Anterior cingulate cortex (tissue), 58 donors: ENCODE measurements around the gene IPO9.

ENCODE experiments used
- DNase-seq, 58 donors: peaks; one replicate each; lab custom pipeline; 2025; lab: John Stamatoyannopoulos, UW

Gene IPO9

GRCh38 chr1:201828820-201829774, at the start of gene IPO9:
Gene IPO9, plus strand, starts transcription at chr1:201829157. Its CDS starts 53 bp downstream, at chr1:201829210.
- DNase-seq, result peak; percentile 21 to 95 (median 85)

- no peak for DNase-seq
These were observed 49.5 kb upstream of the IPO9 start for GRCh38 chr1:201779351-201779880.

GRCh38 chr1:201780952-201781351, 48.0 kb upstream of the IPO9 start:
- no peak for DNase-seq

- DNase-seq, result no peak
These were observed 47.5 kb upstream of the IPO9 start for GRCh38 chr1:201781437-201781836.

DNA sequence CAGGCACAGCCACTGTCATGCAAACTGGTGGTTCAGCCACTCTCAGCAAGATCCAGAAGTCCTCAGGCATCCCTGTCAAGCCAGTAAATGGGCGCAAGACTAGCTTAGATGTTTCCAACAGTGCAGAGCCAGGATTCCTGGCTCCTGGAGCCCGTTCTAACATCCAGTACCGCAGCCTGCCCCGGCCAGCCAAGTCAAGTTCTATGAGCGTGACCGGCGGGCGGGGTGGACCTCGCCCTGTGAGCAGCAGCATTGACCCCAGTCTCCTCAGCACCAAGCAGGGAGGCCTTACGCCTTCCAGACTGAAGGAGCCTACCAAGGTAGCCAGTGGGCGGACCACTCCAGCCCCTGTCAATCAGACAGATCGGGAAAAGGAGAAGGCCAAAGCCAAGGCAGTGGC, 46.6 kb upstream of the IPO9 start:
- DNase-seq, result no peak

- DNase-seq, result no peak
These were observed 45.9 kb upstream of the IPO9 start for GRCh38 chr1:201783058-201783457.

DNA sequence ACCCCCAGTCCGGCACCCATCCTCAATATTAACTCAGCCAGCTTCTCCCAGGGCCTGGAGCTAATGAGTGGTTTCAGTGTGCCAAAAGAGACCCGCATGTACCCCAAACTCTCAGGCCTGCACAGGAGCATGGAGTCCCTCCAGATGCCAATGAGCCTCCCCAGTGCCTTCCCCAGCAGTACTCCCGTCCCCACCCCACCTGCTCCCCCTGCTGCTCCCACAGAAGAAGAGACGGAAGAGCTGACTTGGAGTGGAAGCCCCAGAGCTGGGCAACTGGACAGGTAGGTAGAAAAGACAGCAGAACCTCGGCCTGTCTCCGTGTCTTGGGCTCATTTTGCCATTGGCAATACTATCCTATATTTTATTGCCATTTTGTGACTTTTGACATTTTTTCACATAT, 45.4 kb upstream of the IPO9 start:
- no peak for DNase-seq

DNA sequence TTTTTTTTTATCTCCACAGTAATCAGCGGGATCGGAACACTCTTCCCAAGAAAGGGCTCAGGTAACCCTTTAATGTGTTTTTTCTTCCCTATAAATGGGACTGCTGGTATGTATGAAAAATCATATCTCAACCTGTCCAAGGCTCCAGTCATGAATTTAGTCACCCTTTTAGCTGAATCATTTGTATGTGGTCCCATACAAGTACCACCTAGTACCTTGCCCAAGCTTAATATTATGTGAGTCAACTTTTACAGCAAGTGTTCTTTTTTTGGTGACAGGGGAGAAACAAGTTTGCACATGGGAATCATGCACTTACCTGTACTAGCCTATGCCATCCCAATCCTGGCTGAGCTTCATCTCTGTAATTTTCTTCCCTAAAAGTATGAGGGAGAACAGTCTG, 43.7 kb upstream of the IPO9 start:
- no peak for DNase-seq

DNA sequence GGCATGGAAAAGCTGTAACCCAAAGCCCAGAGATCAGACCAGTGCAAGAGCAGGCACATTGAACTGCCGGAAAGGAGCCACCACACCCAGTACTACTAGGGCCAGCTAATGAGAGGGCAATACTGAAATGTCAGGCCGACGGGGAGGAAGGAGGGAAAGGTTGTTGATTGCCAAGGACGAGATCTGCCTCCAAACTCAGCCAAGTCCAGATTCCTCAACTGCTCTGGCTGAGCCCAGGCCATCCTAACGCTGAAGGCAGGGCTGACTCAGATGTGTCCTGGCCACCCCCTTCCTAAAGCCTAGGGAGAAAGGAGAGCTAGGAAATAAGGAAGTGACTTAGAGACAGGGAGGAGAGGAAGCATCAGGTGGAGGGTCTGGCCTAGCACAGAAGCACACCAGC, 42.1 kb upstream of the IPO9 start:
- DNase-seq, result no peak

- no peak for DNase-seq
These were observed 40.7 kb upstream of the IPO9 start for GRCh38 chr1:201788296-201788695.

DNA sequence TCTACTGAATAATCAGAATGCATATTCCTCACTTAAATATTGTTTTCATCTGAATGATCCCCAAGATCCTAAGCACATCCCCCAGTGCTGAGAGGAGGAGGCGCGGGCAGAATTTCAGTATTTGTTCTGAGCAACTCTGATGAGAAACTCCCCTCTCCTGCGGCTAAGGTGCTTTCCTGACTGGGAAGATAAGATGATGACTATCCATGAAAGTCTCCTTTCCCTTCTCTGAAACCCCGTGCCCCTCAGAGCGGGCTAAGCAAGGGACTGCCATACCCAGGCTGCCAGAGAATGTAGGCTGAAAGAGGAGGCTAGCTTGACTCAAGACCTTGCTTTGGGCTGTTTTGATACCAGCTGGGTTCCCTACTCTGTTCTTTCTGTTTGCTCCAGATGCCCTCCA, 39.7 kb upstream of the IPO9 start:
- no peak for DNase-seq

DNA sequence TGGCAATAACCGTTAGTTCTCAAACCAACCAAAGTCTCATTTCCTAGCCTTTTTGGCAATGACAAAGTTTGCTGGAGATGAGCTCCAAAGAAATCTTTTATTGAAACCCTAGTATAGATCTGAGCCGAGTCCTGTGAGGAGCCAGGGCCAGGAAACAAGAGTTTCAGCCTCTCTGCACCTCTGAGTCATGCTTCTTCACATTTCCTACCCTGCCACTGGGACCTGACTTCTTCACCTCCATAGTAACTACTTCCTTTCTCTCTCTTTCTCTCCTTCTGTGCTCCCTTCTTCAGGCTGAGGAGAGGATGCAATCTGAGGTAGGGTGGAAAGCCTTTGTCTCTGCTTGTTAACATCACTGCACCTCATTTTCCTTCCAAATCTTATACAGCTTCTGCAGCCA, 38.7 kb upstream of the IPO9 start:
- DNase-seq, result no peak

DNA sequence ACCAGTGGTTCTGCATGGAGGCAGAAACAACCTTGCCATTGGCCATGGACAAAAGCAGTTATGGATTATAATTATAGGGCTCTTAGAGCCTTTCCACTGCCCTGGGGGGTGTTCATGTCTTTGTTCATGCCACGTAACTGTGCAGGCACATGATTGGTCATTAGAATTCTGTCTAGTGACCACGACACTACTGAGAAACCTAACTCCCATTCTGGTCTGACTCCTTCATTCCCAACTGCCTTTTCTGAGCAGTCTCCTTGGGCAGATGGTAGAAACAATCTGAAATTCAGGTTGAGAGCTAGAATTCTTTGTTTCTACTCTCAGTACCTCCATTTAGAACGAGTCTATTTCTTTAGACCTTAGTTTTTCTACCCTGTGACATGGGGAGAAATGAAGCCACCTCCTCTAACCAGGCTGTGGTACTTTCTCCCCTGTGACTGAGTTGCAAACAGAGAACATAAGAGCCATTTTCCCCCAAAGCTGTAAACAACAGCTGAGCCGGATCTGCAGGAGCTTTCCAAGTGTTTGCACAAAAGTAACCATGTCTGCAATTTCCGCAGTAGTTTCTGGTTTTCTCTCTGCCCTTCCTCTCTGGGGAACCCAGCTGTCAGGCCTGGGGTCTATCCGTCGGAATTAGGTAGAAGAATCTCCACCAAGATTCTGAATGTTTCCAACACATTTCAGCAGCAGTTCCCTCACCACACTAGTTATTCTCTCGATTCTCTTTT, 37.7 kb upstream of the IPO9 start:
- peak in 34 of 58 donors; percentile 13 to 76 (median 39) for DNase-seq

GRCh38 chr1:201791779-201792173, 37.2 kb upstream of the IPO9 start:
- peak in 9 of 58 donors; percentile 5 to 52 (median 38) for DNase-seq

GRCh38 chr1:201792534-201793305, 36.2 kb upstream of the IPO9 start:
- DNase-seq, result peak in 56 of 58 donors; percentile 12 to 91 (median 70)

DNA sequence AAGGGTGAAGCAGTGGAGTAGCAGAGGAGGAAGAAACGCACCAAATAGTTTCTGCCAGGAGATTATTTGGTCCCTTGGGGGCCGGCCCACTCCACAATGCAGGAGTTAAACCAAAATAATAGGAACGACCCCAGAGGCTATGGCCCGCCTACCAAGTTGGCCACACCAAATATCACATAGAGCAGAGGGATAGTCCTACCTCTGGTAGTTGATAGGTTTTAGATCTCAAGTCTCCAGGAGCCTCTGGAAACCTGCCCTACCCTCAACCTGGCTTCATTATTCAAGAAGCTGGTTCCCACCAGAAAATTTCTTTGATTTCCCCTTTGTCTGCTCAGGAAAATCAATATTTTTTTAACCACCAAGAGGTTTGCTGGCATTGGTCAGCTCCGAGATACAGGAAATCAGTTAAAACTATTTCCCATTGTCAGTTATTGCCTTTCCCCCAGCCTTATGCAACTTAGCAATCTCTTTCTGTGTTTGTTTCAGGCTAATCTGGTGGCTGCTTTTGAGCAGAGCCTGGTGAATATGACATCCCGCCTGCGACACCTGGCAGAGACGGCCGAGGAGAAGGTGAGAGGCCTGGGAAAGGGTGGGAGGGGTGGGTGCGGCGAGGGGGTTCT, 35.5 kb upstream of the IPO9 start:
- DNase-seq, result no peak

DNA sequence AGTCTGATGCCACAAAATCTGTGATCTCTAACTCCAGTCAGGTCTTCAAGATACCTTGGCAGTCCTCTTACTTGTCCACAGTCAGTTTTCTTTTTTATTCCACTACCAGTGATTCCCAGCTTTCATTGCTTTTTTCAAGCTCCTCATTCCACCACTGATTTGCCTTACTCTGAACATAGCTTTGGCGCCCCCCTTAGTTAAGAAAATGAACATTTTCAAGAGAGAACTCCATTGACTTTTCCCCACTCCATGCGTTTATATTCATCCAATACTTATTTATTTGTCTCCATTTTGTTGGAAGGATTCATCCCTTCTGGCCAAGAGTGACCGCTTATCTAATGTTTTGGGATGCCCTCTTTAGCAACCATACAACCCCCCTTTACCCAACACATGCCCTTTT, 33.9 kb upstream of the IPO9 start:
- DNase-seq, result peak in 1 of 58 donors; percentile 10

GRCh38 chr1:201800246-201800645, 28.7 kb upstream of the IPO9 start:
- no peak for DNase-seq

- no peak for DNase-seq
These were observed 22.2 kb upstream of the IPO9 start for GRCh38 chr1:201806801-201807200.
